ENCODE data around the gene HCRTR1.
"Not testable (repeated sequence)": the region's sequence is repeated elsewhere in the genome, so short reads cannot be mapped to it uniquely, and the experiment has no call there.

Gene HCRTR1

DNA sequence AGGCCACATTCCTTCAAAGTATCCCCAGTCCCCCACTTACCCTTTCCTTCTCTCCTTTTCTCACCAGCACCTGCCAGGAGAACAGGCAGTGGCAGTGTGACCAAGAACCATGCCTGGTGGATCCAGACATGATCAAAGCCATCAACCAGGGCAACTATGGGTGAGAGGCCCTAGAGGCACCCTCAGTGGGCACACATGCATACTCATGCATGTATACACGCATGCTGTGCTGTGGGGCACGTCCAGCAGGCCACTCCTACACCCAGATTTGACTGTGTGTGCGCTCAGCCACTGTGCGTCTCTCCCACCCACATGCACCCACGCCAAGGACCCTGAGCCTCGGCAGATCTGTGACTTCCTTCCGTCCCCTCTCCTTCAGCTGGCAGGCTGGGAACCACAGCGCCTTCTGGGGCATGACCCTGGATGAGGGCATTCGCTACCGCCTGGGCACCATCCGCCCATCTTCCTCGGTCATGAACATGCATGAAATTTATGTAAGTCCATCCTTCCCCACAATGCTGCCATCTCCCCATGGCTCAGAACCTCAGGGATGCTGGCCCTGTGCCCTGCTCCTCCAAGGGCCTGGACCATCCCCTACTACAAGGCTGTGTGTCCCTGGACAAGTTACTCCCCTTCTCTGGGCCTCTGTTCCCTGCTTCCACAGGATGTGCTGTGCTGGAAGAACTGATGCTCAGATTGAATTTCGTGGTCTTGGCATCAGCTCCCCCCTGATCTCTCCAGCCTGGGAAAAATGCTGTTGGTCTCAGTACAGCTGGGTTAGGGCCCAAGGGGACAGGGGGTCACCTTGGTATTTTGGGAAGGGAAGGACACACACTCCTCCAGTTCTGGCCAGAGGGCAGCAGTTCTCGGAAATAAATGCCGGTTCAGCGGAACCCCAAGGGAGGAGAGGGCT lies 34.2 kb upstream of the HCRTR1 start:
- peak overlapping the region; percentile 19; the same call in 1 of the 2 replicates for H3K27ac ChIP-seq
- TF ChIP-seq ZFX (IDR thresholded peaks at IDR 0.05): no peak
- TF ChIP-seq, protein P1, sequence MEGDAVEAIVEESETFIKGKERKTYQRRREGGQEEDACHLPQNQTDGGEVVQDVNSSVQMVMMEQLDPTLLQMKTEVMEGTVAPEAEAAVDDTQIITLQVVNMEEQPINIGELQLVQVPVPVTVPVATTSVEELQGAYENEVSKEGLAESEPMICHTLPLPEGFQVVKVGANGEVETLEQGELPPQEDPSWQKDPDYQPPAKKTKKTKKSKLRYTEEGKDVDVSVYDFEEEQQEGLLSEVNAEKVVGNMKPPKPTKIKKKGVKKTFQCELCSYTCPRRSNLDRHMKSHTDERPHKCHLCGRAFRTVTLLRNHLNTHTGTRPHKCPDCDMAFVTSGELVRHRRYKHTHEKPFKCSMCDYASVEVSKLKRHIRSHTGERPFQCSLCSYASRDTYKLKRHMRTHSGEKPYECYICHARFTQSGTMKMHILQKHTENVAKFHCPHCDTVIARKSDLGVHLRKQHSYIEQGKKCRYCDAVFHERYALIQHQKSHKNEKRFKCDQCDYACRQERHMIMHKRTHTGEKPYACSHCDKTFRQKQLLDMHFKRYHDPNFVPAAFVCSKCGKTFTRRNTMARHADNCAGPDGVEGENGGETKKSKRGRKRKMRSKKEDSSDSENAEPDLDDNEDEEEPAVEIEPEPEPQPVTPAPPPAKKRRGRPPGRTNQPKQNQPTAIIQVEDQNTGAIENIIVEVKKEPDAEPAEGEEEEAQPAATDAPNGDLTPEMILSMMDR (conservative IDR thresholded peaks at IDR 0.05): no peak

DNA sequence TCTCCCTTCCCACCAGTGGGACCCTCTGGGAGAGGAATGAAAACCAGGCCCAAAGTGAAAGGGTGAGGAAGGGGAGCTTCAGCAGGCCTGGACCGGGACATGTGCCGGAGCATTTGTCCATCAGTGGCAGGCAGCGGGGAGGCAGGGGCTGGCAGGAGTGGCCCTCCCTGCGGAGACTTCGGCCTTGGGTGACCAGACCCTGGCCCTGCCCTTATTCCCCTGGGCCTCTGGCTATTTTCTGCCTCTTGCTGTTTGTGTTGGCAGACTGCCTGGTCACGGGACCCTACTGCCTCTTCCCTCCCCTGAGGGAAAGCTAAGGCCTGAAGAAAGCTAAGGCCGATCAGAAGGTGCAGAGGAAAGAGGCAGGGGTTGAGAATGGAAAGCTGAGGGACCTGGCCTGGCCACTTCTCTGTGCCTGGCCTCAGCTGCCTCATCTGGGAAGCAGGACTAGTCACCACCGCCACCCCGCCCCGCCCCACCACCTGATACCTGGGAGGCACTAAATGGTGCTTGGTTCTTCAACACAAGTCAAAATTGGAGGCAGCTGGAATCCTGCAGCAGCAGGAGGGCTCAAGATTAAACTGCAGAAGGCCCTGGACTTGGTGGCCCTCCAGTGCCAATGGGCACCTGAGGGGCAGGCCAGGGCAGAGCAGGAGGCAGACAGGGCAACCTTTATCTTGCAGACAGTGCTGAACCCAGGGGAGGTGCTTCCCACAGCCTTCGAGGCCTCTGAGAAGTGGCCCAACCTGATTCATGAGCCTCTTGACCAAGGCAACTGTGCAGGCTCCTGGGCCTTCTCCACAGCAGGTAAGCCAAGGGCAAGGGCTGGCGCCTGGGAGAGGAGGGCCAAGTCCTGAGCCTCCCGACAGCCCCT lies 33.3 kb upstream of the HCRTR1 start:
- peak overlapping the region; percentile 19; the same call in 1 of the 2 replicates for H3K27ac ChIP-seq
- TF ChIP-seq, protein P1 (conservative IDR thresholded peaks at IDR 0.05): no peak
- no peak for TF ChIP-seq ZFX (IDR thresholded peaks at IDR 0.05)

DNA sequence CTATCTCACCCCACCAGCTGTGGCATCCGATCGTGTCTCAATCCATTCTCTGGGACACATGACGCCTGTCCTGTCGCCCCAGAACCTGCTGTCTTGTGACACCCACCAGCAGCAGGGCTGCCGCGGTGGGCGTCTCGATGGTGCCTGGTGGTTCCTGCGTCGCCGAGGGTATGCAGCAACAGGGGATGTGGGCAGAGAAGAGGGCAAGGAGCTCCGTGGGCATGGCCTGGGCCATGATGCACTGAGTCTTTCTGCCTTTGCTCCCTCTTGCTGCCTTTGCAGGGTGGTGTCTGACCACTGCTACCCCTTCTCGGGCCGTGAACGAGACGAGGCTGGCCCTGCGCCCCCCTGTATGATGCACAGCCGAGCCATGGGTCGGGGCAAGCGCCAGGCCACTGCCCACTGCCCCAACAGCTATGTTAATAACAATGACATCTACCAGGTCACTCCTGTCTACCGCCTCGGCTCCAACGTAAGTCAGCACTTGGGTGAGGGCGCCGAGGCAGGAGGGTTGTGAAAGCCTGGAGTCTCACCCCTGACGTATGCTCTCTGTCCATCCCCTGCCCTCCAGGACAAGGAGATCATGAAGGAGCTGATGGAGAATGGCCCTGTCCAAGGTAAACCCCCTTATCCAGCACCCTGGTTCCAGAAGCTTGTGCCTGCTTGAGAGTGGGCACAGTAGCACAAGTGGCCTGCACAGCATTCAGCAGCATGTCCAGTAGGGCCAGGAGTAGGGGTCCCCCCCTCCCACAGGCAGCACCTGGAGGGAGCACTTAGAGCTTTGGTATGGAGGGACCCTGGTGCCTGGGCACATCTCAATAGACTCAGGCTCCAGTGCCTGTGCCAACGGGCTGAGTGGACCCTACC lies 32.4 kb upstream of the HCRTR1 start:
- TF ChIP-seq ZFX (IDR thresholded peaks at IDR 0.05): no peak
- TF ChIP-seq, protein P1 (conservative IDR thresholded peaks at IDR 0.05): no peak
- peak overlapping the region; percentile 19; the same call in 1 of the 2 replicates for H3K27ac ChIP-seq

DNA sequence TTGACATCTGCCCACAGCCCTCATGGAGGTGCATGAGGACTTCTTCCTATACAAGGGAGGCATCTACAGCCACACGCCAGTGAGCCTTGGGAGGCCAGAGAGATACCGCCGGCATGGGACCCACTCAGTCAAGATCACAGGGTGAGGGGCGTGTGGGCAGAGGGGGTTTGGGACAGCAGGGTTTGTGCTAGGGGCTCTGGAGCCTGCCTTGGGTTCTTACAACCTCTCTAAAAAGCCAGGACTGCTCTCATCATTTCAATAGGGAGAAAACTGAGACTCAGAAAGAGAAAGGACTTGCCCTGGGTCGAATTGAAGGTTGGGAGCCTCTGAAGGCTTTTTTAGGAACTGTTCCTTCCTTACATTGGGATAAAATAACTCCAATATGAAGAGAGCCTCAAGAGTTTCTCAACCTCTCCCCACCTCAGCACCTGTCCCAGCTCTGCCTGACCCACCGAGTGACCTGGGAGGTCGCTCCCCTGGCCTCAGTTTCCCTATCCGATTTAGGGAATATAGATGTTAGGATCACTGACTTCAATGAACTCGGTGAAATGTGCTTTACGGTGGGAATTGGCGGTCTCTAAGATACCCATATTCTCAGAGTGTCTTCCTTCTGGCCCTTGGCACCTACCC lies 31.6 kb upstream of the HCRTR1 start:
- TF ChIP-seq, protein P1 (conservative IDR thresholded peaks at IDR 0.05): no peak
- TF ChIP-seq ZFX (IDR thresholded peaks at IDR 0.05): no peak
- no peak overlapping the region for H3K27ac ChIP-seq

DNA sequence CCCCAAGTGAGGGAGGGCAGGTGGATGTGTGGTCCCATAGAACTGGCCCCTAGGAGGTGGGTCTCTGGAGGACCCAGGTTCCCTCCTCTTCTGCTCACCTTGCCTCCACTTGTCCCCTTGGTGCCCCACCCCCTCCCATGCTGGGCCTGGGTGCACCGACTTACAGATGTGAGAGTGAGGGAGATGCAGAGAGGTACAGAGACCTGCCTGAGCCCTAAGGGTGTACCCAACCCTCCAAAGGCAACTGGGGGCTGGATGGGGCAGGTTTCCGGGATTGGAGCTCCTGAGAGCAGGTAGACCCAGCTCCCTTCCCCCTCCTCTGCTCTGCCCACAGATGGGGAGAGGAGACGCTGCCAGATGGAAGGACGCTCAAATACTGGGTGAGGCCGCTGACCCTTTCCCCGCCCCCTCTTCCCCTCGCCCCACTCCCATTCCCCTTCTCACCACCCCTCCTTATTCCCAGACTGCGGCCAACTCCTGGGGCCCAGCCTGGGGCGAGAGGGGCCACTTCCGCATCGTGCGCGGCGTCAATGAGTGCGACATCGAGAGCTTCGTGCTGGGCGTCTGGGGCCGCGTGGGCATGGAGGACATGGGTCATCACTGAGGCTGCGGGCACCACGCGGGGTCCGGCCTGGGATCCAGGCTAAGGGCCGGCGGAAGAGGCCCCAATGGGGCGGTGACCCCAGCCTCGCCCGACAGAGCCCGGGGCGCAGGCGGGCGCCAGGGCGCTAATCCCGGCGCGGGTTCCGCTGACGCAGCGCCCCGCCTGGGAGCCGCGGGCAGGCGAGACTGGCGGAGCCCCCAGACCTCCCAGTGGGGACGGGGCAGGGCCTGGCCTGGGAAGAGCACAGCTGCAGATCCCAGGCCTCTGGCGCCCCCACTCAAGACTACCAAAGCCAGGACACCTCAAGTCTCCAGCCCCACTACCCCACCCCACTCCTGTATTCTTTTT lies 30.8 kb upstream of the HCRTR1 start:
- no peak overlapping the region for H3K27ac ChIP-seq
- no peak for TF ChIP-seq ZFX (IDR thresholded peaks at IDR 0.05)
- TF ChIP-seq, protein P1 (conservative IDR thresholded peaks at IDR 0.05): no peak

DNA sequence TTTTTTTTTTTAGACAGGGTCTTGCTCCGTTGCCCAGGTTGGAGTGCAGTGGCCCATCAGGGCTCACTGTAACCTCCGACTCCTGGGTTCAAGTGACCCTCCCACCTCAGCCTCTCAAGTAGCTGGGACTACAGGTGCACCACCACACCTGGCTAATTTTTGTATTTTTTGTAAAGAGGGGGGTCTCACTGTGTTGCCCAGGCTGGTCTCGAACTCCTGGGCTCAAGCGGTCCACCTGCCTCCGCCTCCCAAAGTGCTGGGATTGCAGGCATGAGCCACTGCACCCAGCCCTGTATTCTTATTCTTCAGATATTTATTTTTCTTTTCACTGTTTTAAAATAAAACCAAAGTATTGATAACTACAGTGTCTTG lies 30.2 kb upstream of the HCRTR1 start:
- not testable (repeated sequence) for H3K27ac ChIP-seq
